Activated CD8-positive, alpha-beta memory T cell treated with anti-CD3 and anti-CD28 coated beads for 4 hours (primary cell): ENCODE results near the gene GDF10.

Experiments used
- DNase-seq, 2 donors: peaks; one replicate each; pipeline ENCODE4 v3.0.0-alpha.2; 2020; ENCODE audit warnings: low read depth in 2 of 2

GDF10 gene

DNA sequence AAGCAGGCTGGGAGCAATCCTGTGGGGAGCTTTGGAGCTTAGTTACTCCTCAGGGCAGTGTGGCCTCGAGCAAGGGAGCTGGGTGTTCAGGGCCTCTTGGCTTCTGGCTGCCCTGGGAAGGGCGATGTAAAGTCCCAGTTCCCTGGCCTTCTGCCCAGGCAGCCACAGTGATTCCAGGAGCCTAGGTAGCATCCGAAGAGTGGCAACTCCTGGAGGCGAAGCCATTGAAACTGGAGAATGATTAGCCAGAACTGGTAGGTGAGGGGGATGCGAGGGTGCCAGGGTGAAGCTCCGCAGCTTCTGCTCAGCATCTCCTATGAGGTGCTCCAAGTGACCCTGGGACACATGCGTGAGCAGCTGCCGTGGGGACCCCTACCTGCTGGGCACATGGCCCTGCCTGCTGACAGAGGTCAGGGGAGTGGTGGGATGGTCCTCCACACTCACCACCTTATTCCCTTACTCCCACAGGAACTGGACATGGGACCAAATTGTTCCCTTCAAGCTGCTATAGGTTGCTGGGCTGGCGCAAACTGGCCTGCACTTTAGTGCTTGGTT is 14.5 kb downstream of the GDF10 start:
- no peak for DNase-seq

DNA sequence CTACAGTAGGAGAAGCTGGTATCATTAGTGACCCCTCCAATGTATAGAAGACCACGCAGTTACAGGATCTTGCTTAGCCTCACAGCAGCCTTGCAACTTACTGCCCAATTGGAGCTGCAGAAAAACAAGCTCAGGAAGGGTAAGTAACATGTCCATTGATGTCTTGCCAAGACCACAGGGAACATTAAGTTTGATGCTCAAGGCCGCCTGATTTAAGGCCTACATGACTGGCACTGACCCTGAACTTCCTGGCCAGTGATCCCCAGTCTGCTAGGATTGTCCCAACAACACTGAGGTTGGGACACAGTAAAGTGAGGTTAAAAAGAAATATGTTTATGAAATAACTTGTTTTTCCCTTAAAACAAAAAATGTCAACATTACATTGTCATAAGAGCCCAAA is 15.4 kb downstream of the GDF10 start:
- DNase-seq, result no peak

DNA sequence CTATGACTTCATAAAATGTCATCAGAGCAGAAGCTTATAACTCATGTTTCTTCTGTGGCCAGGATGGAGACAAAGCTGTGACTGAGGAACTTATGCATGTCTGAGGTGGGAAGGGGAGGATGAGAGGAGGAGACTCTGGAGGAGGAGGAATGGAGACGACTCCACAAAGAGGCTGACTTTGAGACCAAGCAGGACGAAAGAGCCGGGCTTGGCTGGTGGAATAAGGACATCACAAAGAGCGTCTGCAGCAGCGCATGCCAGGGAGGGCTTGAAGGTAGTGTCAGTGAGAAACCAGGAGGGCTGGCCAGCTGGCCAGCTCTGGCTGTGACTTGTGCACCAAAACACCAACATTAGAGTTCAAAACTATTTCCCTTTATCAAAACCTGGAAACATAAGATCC is 16.1 kb downstream of the GDF10 start:
- no peak for DNase-seq

DNA sequence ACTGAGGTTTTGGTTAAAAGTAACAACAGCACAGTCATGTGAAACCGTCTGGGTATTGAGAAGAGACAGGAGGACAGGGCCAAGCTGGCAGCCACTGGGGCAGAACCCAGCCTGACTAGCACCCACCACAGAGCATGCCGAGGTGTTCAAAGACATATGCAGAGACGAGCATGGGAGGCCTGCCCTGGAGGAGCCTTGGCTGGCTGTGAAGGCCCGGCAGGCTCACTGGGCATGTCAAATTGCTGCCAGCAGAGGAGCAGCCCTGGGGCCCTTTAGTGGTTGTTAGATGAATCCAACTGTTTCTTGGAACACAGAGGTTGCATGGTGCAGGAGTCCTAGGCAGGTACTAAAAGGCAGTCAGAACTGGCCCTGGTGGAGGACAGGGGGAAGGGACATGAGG is 17.3 kb downstream of the GDF10 start:
- no peak for DNase-seq

DNA sequence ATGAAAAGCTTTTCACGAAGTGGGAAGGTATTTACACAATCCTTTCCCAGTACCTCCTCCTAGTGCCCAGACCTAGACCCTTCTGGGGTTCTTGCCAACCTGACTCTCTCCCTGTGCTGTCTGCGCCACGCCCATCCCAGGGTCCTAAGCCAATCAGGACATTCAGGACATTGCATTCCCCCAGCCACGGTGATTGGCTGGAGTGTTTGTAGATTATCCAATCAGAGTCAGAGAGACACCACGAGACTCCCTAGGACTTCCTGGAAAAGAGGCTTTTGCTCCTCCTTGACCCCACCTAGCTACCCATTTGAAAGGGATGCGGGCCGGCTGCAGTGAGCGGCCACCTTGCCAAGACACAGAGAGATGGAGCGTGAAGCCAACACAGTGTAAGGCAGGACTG is 18.7 kb downstream of the GDF10 start:
- no peak for DNase-seq

DNA sequence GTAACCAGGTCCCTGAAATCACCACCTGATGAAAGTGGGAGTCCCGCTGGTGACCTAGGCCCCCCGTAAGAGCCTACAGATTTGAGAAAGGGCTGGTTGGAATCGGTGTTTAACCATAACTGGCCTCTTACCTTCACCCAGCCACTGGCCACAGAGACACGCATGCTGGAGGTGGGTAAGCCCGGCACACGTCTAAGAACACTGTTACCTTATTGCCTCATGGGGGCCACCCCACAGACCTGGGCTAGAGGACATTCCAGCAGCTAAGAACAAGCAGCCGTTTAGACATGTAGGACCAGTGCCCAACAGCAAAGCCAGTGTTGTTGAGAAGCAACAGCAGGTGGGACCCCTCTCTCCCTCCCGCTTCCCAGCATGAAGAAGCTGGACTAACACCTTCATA is 19.8 kb downstream of the GDF10 start:
- no peak for DNase-seq

DNA sequence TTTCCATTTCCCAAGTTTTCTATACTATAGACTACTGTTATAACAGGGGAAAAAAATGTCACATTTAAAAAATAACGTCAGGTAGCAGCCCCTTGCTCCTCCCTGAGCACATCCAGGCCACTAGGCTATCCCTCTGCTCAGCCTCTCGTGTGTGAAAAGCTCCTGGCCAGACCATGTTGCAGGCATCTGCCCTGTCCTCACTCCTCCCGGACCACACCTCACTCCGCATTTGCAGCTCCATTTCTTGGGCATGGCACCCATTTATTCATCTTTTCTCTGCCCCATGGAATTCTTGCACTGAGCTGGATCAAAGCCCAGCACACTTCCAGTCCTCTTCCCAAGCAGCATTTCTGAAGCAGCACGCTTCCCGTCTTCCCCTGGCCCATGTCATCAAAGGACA is 20.8 kb downstream of the GDF10 start:
- no peak for DNase-seq

- DNase-seq, result no peak
Observed at GRCh38 chr10:47321521-47322195, 21.7 kb downstream of the GDF10 start.

GRCh38 chr10:47322300-47323061 is 22.5 kb downstream of the GDF10 start, which contains the start of gene GDF2:
GDF2 (plus strand) TSS chr10:47322454; CDS start chr10:47322669, 215 bp downstream.
- no peak for DNase-seq

- DNase-seq, result no peak
Observed at GRCh38 chr10:47323087-47323486, 23.1 kb downstream of the GDF10 start.

GRCh38 chr10:47323636-47324296 is 23.8 kb downstream of the GDF10 start:
- DNase-seq, result no peak

GRCh38 chr10:47325303-47326291 is 25.6 kb downstream of the GDF10 start:
- DNase-seq, result no peak

GRCh38 chr10:47326306-47326926 is 26.4 kb downstream of the GDF10 start:
- DNase-seq, result no peak

DNA sequence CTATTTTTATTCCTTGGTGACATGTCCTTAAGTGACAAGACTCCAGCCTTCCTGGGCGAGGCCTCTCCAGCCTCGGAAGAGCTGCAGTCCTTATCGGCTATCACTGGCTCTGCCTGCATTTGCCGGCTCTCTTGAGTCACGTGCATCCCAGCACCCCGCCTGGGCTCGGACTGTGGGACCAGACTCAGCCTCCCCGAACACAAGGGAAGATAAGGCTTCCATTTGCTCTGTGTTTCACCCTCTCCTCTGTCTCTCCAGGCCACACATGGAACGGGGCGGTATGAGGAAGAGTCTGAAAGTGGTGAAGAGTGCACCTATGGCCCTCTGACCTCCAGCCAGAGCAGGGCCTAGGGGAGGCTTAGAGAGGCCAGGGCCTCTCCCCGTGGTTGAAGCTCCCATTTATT is 26.9 kb downstream of the GDF10 start:
- DNase-seq, result no peak

DNA sequence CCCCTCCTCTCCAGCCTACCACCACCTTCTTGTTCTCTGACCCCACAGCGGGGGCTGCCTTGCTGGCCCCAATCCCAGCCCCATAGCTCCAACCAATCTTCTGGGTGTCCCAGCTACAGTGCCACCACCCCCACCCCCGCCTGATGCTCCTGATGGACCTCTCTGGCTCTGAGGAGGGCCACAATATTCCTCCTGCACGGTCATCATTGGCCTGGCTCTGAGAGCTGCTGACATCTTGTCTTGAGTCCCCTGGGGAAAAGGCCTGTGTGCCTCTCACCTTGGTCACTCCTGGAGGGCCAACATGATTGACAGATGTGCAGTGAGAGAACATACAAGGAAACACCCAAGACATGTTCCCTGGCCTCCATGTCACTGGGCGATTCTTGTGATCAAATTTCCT is 29.9 kb downstream of the GDF10 start:
- no peak for DNase-seq

- DNase-seq, result no peak
Observed at GRCh38 chr10:47330366-47330765, 30.4 kb downstream of the GDF10 start.

GRCh38 chr10:47330804-47331203 is 30.8 kb downstream of the GDF10 start:
- DNase-seq, result no peak

DNA sequence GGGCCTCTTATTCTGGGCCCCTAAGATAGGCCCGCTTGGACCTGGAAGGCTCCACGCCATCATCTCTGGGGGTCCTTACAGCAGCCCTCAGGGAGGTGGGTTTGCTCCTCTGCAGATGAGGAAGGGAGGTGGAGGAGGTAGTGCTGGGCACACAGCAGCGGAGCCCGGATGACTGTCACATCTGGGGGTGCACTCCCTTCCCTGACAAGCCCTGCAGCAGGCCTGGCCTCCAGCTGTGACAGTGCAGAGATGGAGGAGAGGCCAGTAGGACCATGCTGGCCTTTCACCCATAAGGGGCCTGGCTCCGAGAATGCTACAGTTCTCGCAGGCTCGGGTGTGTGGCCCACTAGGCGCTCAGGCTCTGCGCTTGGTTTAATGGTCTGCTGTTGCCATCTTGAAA is 31.5 kb downstream of the GDF10 start:
- DNase-seq, result no peak

GRCh38 chr10:47331954-47332353 is 32.0 kb downstream of the GDF10 start:
- no peak for DNase-seq

DNA sequence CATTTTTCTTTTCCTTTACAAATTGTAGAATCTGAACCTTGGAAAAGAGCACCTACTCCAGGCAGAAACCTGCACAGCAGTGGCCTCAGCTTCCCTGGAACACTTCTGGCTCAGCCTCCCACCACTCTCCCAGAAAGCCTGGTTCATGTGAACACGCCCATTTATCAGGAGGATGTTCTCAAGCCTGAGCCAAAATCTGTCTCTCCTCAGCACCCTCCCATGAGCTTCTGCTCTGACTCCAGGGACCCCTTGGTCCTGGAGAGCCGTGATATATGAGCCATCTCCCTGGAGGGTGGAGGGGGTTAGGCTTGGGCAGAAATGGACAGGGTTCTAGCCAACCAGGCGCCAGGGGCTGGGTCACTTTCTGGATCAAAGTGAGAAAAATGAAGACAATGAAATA is 32.4 kb downstream of the GDF10 start:
- no peak for DNase-seq

- no peak for DNase-seq
Observed at GRCh38 chr10:47332946-47333345, 32.9 kb downstream of the GDF10 start.
